H1 (cell line): ENCODE measurements around the gene THEMIS. TPM values are rescaled to one million over a fixed set of nuclear protein-coding genes. Genes with fewer than 3 reads are reported as not detected.

ENCODE experiments used
- CHD7 ChIP-seq: fragments of 300-600 bp; sonication (generic); IDR thresholded peaks from 2 replicates; pipeline ENCODE4 v1.7.1; 2012; ENCODE audit warnings: low read length, moderate library complexity, mild to moderate bottlenecking, inconsistent platforms; ENCODE audit not compliant: insufficient replicate concordance
- CREB1 ChIP-seq: IDR thresholded peaks from 2 replicates; pipeline ENCODE4 v1.6.1; 2012; ENCODE audit warnings: inconsistent platforms
- CTBP2 ChIP-seq: IDR thresholded peaks from 2 replicates; pipeline ENCODE4 v1.7.0; 2011; ENCODE audit warnings: borderline replicate concordance, mild to moderate bottlenecking, moderate library complexity, mixed read lengths, low read length; ENCODE audit not compliant: insufficient read depth, insufficient read length
- GTF2F1 ChIP-seq: IDR thresholded peaks from 2 replicates; pipeline ENCODE4 v1.6.1; 2012; ENCODE audit warnings: low read depth, low read length, improper control_type of control experiment, borderline replicate concordance
- POU5F1 ChIP-seq: IDR thresholded peaks from 2 replicates; pipeline ENCODE4 v1.6.1; 2011; ENCODE audit warnings: low read depth, mild to moderate bottlenecking, low read length, moderate library complexity
- polyA plus RNA-seq, 7 experiments: library from polyadenylated mRNA; depleted of rRNA in 3 of 7; stranded (reverse) in 5 of 7; unstranded in 2 of 7; fragments of >200 nt in 5 of 7; fragments of 200-250 nt in 2 of 7; gene quantifications; 1 replicate in 5 of 7; 2 replicates in 1 of 7; 4 replicates in 1 of 7; pipeline versions ENCODE4 v1.2.1 to v1.2.3, GENCODE V29; 2011 to 2013; ENCODE audit warnings: missing spikeins in 2 of 7, mixed read lengths in 2 of 7
- total RNA-seq: library from RNA; stranded (reverse); fragmentation: NEBNext Ultra II Directional; extraction: Animal tissue kit (Norgen Biotek cat#: 25700); gene quantifications from 2 replicates; pipeline ENCODE4 v1.2.1, GENCODE V29; 2021

Gene THEMIS
- total and polyA plus RNA-seq, 2 of the 8 experiments (the other 6 are each of a cell fraction or from before 2014, with no cell fraction given), result not detected

- TF ChIP-seq CHD7 (no peak), CREB1 (no peak), CTBP2 (no peak), POU5F1 (no peak), GTF2F1 (no peak)
- TF ChIP-seq, all 59 proteins: peak for 0
Measured at GRCh38 chr6:127937102-127937501, 36.2 kb upstream of the THEMIS start (continued).
